ENCODE data around the gene TTC12. TPM values are rescaled to one million over a fixed set of nuclear protein-coding genes. Genes with fewer than 3 reads are reported as not detected.

The TTC12 gene
- total and polyA plus RNA-seq, 4 donors: 6.4 to 43.2 (median 19.0) TPM

DNA sequence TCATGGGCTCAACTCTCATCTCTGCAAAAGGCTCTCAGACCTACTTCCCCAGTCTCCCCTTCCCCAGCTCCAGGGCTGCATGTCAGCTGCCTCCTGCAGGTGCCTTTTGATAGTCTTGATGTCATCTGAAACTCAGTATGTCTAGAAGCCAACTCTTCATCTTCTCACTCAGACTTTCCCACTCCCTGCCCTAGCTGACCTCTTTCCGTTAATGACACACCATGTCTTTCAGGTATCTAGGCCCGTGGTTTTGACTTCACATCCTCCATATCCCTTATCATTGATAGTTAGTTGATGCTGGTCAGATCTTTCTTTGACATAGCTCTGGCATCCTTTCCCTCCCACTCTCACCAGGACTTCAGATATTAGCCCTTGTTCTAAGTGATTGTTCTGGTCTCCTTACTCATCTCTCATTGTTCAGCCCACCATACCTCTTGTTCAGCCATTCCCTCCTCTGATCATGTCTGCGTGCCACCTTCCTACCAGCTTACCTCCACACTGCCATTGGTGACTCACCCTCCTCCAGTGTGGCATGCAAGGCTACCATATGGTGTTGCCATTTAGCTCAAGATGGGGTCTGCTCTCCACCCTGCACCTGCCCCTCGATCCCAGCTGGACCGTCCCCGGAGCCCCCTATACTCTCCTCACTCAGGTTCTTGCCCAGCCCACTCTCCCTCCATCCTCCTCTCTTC is 18.4 kb downstream of the TTC12 start:
- Histone ChIP-seq H3K4me1 (ENCODE audit: control insufficient read depth in 5 of 5, insufficient read depth in 5 of 5, low read length in 5 of 5) (no peaks in the 10 kb centered on the region), H3K27me3 (ENCODE audit: control insufficient read depth in 3 of 3, insufficient read depth in 3 of 3, low read length in 2 of 3) (no peaks in the 10 kb centered on the region), H3K9ac (ENCODE audit: insufficient read depth in 1 of 2, low read length in 2 of 2) (no peak overlapping the region), H3K27ac (ENCODE audit: low read depth in 1 of 2, low read length in 1 of 2) (no peak overlapping the region), H3K36me3 (ENCODE audit: control insufficient read depth in 4 of 4, insufficient read depth in 4 of 4, low read length in 4 of 4) (peaks cover 24 to 35% (median 26%) of the 10 kb centered on the region in 4 donors), H3K9me3 (ENCODE audit: control insufficient read depth in 4 of 4, insufficient read depth in 3 of 4, low read length in 3 of 4) (peaks cover 0 to 2% (median under 1%) of the 10 kb centered on the region in 4 donors), H3K4me3 (no peak overlapping the region)
- ATAC-seq (ENCODE audit: insufficient read depth, low FRiP score) (no peak), DNase-seq (no peak)
- WGBS, 2 donors: 95 to 99% methylated on average over 6 of the region's 6 CpGs
- TF ChIP-seq, protein P1, sequence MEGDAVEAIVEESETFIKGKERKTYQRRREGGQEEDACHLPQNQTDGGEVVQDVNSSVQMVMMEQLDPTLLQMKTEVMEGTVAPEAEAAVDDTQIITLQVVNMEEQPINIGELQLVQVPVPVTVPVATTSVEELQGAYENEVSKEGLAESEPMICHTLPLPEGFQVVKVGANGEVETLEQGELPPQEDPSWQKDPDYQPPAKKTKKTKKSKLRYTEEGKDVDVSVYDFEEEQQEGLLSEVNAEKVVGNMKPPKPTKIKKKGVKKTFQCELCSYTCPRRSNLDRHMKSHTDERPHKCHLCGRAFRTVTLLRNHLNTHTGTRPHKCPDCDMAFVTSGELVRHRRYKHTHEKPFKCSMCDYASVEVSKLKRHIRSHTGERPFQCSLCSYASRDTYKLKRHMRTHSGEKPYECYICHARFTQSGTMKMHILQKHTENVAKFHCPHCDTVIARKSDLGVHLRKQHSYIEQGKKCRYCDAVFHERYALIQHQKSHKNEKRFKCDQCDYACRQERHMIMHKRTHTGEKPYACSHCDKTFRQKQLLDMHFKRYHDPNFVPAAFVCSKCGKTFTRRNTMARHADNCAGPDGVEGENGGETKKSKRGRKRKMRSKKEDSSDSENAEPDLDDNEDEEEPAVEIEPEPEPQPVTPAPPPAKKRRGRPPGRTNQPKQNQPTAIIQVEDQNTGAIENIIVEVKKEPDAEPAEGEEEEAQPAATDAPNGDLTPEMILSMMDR (IDR thresholded peaks at IDR 0.05; ENCODE audit: control extremely low read depth, extremely low read depth): no peak

DNA sequence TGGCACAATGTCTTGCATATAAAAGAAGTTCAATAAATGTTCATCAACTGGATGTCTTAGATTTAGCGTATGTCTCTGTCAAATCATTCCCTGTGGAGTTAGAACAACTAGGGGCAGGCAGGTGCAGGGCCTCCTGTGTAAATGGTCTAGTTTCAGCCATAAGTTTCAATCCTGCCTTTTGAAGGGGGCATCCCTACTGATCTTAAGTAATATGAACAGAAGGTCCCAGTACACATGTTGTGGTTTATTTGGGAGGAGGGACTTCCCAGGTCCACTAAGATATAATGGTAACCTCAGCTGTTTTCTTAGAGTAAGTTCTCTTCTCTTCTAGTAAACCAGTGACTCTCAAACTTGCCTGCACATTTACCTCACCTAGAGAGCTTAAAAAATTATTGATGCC is 19.8 kb downstream of the TTC12 start:
- TF ChIP-seq, protein P1 (IDR thresholded peaks at IDR 0.05; ENCODE audit: control extremely low read depth, extremely low read depth): no peak
- Histone ChIP-seq H3K36me3 (ENCODE audit: control insufficient read depth in 4 of 4, insufficient read depth in 4 of 4, low read length in 4 of 4) (peaks cover 26 to 34% (median 27%) of the 10 kb centered on the region in 4 donors), H3K27me3 (ENCODE audit: control insufficient read depth in 3 of 3, insufficient read depth in 3 of 3, low read length in 2 of 3) (no peaks in the 10 kb centered on the region), H3K4me1 (ENCODE audit: control insufficient read depth in 5 of 5, insufficient read depth in 5 of 5, low read length in 5 of 5) (no peaks in the 10 kb centered on the region), H3K9ac (ENCODE audit: insufficient read depth in 1 of 2, low read length in 2 of 2) (no peak overlapping the region), H3K27ac (ENCODE audit: low read depth in 1 of 2, low read length in 1 of 2) (no peak overlapping the region), H3K4me3 (no peak overlapping the region), H3K9me3 (ENCODE audit: control insufficient read depth in 4 of 4, insufficient read depth in 3 of 4, low read length in 3 of 4) (peaks cover 0 to 2% (median under 1%) of the 10 kb centered on the region in 4 donors)
- ATAC-seq (ENCODE audit: insufficient read depth, low FRiP score) (no peak), DNase-seq (no peak)
- 98 to 100% methylated on average over 1 of the region's 1 CpG for WGBS, 2 donors

DNA sequence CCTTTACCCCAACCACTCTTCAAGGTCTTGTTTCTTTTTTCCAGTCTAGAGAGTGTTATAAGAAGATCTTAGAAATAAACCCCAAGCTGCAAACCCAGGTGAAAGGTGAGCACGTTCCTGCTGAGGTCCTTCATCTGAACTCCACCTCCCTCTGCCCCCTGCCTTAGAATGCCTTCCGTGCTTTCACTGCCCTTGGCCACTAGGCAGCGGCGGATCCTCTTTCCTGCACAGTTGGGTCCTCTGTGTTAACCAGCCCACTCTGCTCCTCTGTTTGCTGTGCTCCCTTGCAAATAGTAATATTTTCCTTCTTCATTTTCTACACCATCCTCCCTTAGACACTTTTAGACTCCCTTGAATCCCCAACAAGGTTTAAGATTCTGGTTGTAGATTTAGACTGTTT is 24.3 kb downstream of the TTC12 start:
- 82 to 83% methylated on average over 4 of the region's 4 CpGs for WGBS, 2 donors
- no peak overlapping the region for H3K9ac ChIP-seq (ENCODE audit: insufficient read depth in 1 of 2, low read length in 2 of 2)
- ATAC-seq (ENCODE audit: insufficient read depth, low FRiP score) (no peak), DNase-seq (no peak)
- TF ChIP-seq, protein P1 (IDR thresholded peaks at IDR 0.05; ENCODE audit: control extremely low read depth, extremely low read depth): no peak
- peaks cover 0 to 2% (median 1%) of the 10 kb centered on the region in 4 donors for H3K9me3 ChIP-seq (ENCODE audit: control insufficient read depth in 4 of 4, insufficient read depth in 3 of 4, low read length in 3 of 4)
- no peak overlapping the region for H3K27ac ChIP-seq (ENCODE audit: low read depth in 1 of 2, low read length in 1 of 2)
- no peaks in the 10 kb centered on the region for H3K4me1 ChIP-seq (ENCODE audit: control insufficient read depth in 5 of 5, insufficient read depth in 5 of 5, low read length in 5 of 5)
- no peaks in the 10 kb centered on the region for H3K27me3 ChIP-seq (ENCODE audit: control insufficient read depth in 3 of 3, insufficient read depth in 3 of 3, low read length in 2 of 3)
- no peak overlapping the region for H3K4me3 ChIP-seq
- H3K36me3 ChIP-seq (ENCODE audit: control insufficient read depth in 4 of 4, insufficient read depth in 4 of 4, low read length in 4 of 4): peaks cover 25 to 35% (median 28%) of the 10 kb centered on the region in 4 donors
